Mucosa of descending colon (tissue), 3 donors: ENCODE measurements around the gene USP14. TPM values are rescaled to one million over a fixed set of nuclear protein-coding genes. Genes with fewer than 3 reads are reported as not detected.

Experiments used
- ATAC-seq: fragments of 200-7000 bp; cut with Tn5 transposase; one replicate; pipeline ENCODE4 v1.9.1; 2020; ENCODE audit warnings: mild to moderate bottlenecking, moderate library complexity
- DNase-seq, 3 donors: peaks; one replicate each; pipeline ENCODE4 v3.0.0-alpha.2; 2020
- H3K36me3 ChIP-seq: fragments of 200-600 bp; one replicate; pipeline ENCODE4 v1.8.0; 2021; ENCODE audit warnings: low read depth, mild to moderate bottlenecking
- H3K4me1 ChIP-seq: fragments of 200-600 bp; one replicate; pipeline ENCODE4 v1.8.0; 2021; ENCODE audit warnings: low read depth, mild to moderate bottlenecking
- H3K4me3 ChIP-seq: fragments of 200-600 bp; one replicate; pipeline ENCODE4 v1.8.0; 2021; ENCODE audit warnings: mild to moderate bottlenecking
- H3K9me3 ChIP-seq: fragments of 200-600 bp; one replicate; pipeline ENCODE4 v1.8.0; 2021; ENCODE audit warnings: mild to moderate bottlenecking
- intact Hi-C, 2 donors: fragments of 100-400 bp; cut with DNase I in 1 of 2; cut with micrococcal nuclease in 1 of 2; formaldehyde crosslinking; loops; one replicate each; pipeline versions ENCODE4 v1.11.0 to v1.11.1; 2022; cut with DNase I, micrococcal nuclease
- total RNA-seq, 3 donors: library from RNA; stranded (reverse); fragmentation: NEBNext Ultra II Directional in 2 of 3; extraction: Animal tissue kit (Norgen Biotek cat#: 25700) in 2 of 3; gene quantifications; one replicate each; pipeline versions ENCODE4 v1.2.1 to v1.2.4, GENCODE V29; 2021 to 2023
- TF ChIP-seq, protein P1 (sequence below): fragments of 200-600 bp; IDR thresholded peaks from one replicate; pipeline ENCODE4 v1.8.0; 2022; ENCODE audit warnings: antibody characterized with exemption, mild to moderate bottlenecking
- donor health status: DM: no; HTN: no; CAD: no; lungs with moderate emphysema.
- donor health status: DM: no; HTN: no; CAD: no.
- donor health status: DM: no; HTN: yes; CAD: no.

The USP14 gene
- total RNA-seq, 3 donors from 2014 or later, result 25.5 to 47.6 (median 38.2) TPM

DNA sequence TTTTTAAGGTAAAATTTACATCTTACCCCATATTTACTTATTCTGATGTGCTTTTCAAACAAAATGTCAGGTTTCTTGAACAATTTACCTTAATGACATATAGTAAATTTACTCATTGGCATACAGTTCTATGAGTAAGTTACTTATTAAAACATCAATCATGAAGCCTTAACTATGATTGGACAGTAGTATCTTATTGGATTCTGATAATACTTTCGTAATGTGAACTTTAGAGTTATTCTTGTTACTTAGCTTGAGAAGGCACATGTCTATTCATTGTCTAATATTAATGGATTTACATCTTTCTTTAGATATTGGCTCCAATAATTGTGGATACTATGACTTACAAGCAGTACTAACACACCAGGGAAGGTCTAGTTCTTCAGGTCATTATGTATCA, 51.7 kb downstream of the USP14 start:
- ATAC-seq (no peak), DNase-seq (no peak)
- H3K9me3 ChIP-seq, result no peaks in the 10 kb centered on the region
- TF ChIP-seq, protein P1, sequence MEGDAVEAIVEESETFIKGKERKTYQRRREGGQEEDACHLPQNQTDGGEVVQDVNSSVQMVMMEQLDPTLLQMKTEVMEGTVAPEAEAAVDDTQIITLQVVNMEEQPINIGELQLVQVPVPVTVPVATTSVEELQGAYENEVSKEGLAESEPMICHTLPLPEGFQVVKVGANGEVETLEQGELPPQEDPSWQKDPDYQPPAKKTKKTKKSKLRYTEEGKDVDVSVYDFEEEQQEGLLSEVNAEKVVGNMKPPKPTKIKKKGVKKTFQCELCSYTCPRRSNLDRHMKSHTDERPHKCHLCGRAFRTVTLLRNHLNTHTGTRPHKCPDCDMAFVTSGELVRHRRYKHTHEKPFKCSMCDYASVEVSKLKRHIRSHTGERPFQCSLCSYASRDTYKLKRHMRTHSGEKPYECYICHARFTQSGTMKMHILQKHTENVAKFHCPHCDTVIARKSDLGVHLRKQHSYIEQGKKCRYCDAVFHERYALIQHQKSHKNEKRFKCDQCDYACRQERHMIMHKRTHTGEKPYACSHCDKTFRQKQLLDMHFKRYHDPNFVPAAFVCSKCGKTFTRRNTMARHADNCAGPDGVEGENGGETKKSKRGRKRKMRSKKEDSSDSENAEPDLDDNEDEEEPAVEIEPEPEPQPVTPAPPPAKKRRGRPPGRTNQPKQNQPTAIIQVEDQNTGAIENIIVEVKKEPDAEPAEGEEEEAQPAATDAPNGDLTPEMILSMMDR, result no peak
- H3K4me3 ChIP-seq, result no peak overlapping the region
- no peaks in the 10 kb centered on the region for H3K36me3 ChIP-seq
- intact Hi-C loops, result no loop called here
- no peaks in the 10 kb centered on the region for H3K4me1 ChIP-seq

DNA sequence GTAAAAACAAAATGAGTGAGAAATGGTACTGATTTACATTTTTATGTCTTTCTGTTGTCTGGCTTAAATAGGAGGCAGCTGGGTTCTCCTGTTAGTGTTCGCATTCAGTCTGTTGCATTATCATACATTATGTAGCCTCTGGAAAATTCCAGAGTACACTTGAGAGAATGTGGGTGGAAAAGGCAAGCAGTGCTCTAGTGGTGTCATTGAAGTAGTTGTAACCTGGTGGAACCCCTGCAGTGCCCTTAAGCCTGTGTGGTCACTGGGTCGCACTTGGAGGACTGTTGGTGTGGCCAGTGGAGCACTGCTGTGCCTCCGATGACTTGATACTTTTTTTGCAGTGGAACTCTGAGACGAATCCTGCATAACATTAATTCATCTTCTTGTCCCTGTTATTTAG, 52.4 kb downstream of the USP14 start:
- ATAC-seq (no peak), DNase-seq (no peak)
- Histone ChIP-seq H3K4me3 (no peak overlapping the region), H3K4me1 (no peaks in the 10 kb centered on the region), H3K36me3 (no peaks in the 10 kb centered on the region), H3K9me3 (no peaks in the 10 kb centered on the region)
- intact Hi-C loops, result no loop called here
- TF ChIP-seq, protein P1, result no peak

DNA sequence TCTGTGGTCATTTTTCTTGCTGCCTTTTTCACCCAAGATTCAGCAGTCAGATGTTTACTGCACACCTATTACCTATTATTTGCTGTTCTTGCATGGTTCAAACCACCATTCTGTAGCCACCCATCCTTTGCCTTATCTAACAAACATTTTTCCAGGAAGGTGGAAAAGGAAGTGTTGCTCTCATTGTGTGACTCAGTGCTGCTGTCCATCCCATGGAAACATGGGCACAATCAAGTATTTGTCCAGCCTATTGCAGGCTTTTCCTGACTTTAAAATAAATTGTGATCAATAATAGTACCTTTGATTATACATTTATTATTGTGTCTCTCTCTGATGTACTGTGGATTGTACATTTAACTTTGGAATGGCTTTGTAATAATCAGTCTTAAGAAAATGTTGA, 53.2 kb downstream of the USP14 start:
- no peak for DNase-seq
- intact Hi-C loops, result no loop called here
- no peak for ATAC-seq
- Histone ChIP-seq H3K4me1 (no peaks in the 10 kb centered on the region), H3K9me3 (no peaks in the 10 kb centered on the region), H3K36me3 (no peaks in the 10 kb centered on the region), H3K4me3 (no peak overlapping the region)
- TF ChIP-seq, protein P1, result no peak

DNA sequence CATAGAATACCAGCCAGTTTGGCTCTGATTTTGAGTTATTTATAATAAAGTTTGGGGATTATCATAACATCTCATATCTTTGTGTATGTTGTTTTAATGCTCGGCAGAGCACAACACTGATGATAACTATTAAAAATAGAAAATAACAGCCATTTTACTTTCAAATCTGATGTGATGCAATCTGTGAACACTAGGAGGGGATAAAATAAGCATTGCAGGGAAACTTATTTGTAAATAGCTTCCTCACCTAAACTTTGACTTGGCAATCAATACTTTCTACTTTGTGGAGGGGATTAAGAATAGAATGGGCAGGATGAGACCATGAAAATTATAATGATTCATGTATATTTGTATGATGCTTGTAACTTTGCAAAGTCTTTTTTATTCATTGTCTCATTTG, 54.4 kb downstream of the USP14 start:
- DNase-seq (no peak), ATAC-seq (no peak)
- TF ChIP-seq, protein P1, result no peak
- no peak overlapping the region for H3K4me3 ChIP-seq
- no peaks in the 10 kb centered on the region for H3K36me3 ChIP-seq
- H3K9me3 ChIP-seq, result no peaks in the 10 kb centered on the region
- intact Hi-C loops, result no loop called here
- H3K4me1 ChIP-seq, result no peaks in the 10 kb centered on the region

DNA sequence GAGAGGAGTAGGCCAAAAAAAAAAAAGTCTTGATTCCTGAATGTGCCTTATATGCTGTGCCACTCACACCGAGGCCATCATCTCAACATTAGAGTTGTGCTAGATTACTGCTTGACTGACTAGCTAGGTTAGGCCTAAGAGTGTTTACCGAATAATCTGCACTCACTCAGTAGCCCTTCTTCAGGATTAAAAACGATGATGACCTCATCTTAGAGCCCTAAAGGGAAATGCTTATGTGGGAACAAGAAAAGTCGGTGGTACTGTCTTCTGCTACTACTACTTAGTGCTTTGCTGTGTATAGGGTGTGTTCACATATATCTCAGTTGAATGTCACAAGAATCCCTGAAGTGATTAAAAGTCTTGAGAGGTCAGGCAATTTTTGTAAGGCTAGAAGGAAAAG, 55.1 kb downstream of the USP14 start:
- H3K36me3 ChIP-seq, result no peaks in the 10 kb centered on the region
- TF ChIP-seq, protein P1, result no peak
- no peaks in the 10 kb centered on the region for H3K9me3 ChIP-seq
- no peak overlapping the region for H3K4me3 ChIP-seq
- intact Hi-C loops, result no loop called here
- ATAC-seq, result no peak
- no peak for DNase-seq
- H3K4me1 ChIP-seq, result no peaks in the 10 kb centered on the region

DNA sequence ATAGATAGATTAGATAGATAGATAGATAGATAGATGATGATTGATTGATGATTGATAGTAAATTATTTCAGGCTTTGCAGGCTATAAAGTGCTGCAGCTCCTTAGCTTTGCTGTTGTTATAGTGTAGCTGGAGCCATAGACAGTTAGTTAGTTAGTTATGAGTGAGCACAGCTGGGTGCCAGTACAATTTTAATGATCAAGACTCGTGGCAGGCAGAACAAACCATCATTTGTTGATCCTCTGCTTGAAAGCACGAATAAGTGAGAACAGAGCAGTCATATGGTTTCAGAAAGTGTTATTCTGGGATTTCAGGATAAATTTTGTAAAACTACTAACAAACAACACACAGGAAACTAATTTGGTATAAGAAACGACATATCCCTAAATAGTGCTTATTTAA, 55.6 kb downstream of the USP14 start:
- Histone ChIP-seq H3K36me3 (no peaks in the 10 kb centered on the region), H3K9me3 (no peaks in the 10 kb centered on the region), H3K4me1 (no peaks in the 10 kb centered on the region), H3K4me3 (no peak overlapping the region)
- no peak for ATAC-seq
- TF ChIP-seq, protein P1, result no peak
- intact Hi-C loops, result no loop called here
- no peak for DNase-seq
